HG02973 (cell line): ENCODE data around the gene EFCAB6.
"Not testable (repeated sequence)": the region's sequence is repeated elsewhere in the genome, so short reads cannot be mapped to it uniquely, and the experiment has no call there.

Source experiments
- ATAC-seq: cut with Tn5 transposase; IDR thresholded peaks from one replicate; pipeline ENCODE4 v1.9.1; 2021; ENCODE audit warnings: moderate library complexity; ENCODE audit not compliant: unreplicated experiment

EFCAB6 gene

DNA sequence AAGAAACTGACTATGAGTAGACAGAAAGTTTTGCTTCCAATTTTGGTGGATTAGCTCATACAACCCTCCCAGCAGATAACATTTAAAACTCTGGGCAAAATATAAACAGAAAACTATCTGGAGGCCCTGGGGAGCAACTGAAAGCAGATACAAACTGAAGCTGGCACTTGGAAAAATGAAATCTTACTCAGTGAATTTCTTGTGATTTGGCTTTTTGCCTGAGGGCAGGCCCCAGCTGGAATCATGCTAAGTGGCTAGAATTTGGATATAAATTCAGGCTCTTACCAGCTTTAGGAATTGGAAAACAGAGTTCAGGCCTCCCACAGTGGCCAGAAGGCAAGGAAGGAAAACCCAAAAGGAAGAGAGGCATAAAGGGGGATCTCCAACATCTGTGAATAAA, 85.8 kb downstream of the EFCAB6 start:
- ATAC-seq: no peak

DNA sequence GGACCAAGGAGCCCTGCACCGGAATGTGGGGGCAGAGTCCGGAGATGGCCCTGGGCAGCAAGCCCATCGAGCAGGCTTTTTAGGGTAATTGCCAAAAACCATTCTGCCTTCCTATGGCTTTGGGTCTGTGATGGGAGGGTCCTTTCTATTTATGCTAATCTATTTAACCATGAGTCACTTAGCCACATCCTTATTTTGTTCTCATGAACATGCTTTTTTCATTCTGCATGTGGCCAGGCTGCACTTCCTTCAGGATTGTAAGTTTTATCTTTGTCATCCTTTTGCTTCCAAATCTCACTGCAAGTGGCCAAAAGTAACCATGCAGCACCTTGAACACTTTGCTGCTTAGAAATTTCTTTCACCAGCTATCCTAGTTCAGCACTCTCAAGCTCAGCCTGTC, 88.3 kb downstream of the EFCAB6 start:
- ATAC-seq: no peak

DNA sequence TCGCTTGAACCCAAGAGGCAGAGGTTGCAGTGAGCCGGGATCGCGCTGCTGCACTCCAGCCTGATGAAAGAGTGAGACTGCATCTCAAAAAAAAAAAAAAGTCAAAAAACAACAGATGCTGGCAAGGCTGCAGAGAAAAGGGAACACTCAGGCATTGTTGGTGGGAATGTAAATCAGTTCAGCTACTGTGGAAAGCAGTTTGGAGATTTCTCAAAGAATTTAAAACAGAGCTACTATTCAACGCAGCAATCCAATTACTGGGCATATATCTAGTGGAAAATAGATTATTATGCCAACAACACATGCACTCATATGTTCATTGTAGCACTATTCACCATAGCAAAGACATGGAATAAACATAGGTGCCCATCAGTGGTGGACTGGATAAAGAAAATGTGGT, 89.7 kb downstream of the EFCAB6 start:
- ATAC-seq: no peak

DNA sequence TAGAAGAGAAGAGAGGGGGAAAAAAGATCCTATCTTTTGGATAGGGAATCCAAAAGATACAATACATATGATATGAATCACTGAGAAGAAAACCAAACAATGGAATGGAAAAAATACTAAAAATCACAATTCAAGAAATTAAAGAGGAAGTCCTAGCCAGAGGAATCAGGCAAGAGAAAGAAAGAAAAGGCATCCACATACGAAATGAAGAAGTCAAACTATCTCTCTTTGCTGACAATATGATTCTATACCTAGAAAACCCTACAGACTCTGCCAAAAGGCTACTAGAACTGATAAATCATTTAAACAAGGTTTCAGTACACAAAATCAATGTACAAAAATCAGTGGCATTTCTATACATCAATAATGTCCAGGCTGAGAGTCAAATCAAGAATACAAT, 91.4 kb downstream of the EFCAB6 start:
- no peak for ATAC-seq

DNA sequence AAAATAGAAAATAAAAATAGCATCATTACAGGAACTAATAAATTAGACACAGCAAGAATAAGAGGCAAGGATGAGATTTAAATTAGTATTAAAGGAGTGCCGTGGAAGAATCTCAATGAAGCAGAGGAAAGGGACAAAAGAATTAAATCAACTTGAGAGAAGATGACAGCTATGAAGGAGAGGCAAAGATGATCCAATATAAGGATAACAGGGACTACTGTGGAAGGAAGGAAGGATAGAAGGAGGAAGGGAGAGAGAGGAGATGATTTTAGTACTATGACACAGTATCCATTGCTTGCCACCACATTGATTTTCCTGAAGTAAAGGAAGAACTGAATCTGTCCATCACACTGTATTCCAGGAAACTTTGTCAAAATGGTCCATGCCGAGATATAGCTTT, 98.0 kb downstream of the EFCAB6 start:
- ATAC-seq: no peak

GRCh38 chr22:43711681-43712080, 100.4 kb downstream of the EFCAB6 start:
- ATAC-seq: no peak

DNA sequence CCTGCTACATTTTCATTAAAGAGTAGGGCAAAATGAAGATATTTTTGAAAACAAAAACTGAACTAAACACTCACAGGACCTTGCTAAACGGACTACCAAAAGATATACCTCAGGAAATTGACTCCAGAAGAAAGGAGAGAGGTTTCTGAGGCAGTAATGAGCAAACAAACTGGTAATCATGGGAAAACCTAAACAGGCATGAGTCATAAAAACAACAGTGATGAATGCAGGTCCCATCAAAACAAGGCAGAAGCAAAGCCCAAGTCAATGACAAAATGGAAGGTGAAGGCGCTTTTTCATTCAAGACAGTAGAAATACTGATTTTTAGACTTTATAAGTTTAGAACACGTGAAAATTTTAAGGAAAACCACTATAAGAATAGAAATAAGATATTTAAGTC, 104.5 kb downstream of the EFCAB6 start:
- no peak for ATAC-seq

DNA sequence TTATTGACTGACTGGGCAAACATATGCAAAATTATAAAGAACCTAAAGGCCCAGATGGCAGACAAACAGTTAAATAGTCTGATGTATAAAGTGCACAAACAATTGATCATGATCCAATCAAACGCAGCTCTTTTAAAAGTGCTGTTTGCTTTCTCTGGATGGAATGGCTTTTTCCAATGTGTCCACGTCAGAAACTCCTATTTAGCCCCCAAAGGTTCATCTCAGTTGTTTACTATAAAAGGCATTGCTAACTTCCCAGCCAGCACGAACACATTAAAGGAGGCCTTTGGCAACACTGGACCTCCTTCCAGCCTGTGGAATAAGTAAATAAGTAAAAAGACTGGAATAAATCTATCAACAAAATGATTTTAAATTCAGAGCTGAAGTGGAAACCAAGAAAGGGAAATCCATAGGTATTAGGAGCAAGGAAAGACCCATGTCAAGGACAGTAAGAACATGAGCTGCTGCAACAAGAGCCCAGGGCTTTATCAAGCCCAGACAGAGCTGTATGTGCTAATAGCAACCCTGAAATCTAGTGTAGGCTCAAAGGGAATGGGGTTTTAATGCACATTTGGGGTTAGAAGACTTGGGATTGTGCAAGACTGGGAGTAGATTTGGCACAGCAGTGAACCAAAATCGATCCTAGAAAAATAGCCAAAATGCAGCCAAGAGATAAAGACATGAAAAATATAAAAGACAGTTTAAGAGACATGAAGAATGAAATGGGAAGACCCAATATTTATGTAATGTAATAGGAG, 105.4 kb downstream of the EFCAB6 start:
- ATAC-seq: no peak

GRCh38 chr22:43706151-43706550, 106.0 kb downstream of the EFCAB6 start:
- no peak for ATAC-seq

DNA sequence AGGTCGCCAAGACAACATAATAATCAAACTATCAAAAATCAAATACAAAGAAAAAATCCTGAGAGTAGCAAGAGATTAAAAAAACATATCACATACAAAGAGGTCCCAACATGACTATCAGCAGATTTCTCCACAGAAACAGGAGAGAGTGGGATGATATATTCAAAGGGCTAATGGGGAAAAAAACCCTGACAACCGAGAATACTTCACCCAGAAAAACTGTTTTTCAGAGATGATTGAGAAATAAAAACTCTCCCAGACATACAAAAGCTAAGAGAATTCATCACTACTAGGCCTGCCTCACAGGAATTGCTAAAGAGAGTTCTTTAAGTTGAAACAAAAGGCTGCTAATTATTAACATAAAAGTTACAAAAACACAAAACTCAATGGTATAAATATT, 108.1 kb downstream of the EFCAB6 start:
- no peak for ATAC-seq

- ATAC-seq: no peak
Measured at GRCh38 chr22:43698403-43698802, 113.7 kb downstream of the EFCAB6 start.

DNA sequence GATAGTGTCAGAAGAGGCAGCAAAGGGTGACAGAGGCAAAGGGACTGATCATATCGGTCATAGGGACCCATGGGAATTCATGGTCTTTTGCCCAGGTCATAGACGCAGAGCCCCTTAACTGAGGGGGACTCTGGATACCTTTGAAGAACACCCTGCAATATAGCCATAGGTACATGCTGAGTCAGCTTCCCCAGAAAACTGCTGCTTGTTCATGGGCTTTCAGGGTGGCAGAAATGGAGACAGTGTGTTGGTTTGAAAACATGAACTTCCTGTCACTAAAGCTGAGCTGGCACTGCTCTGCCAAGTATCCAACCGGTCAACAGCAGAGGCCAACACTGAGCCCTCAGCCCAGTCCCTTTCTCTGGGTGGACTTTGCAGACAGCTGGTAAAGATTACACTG, 114.2 kb downstream of the EFCAB6 start:
- ATAC-seq: no peak

- ATAC-seq: no peak
Measured at GRCh38 chr22:43693249-43693648, 118.9 kb downstream of the EFCAB6 start.

- ATAC-seq: no peak
Measured at GRCh38 chr22:43689356-43689755, 122.7 kb downstream of the EFCAB6 start.

DNA sequence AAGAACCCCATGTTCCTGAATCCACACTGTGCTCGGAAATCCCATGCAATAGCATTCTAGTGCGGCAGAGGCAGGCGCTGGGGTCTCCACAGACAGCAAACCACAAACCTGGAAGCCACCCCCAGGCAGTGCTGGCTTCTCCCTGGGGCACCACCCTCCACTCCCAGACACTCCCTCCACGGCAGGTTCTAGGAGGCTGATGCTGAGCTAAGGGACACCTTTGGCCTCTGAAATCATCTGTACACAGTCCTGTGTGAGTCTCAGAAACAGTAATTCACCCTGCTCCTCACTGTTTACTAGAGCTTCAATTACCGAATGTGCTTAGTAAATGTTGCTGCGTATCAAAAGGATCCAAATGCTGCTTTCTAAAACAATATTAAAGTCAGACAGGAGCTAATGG, 129.3 kb downstream of the EFCAB6 start:
- ATAC-seq: no peak

- no peak for ATAC-seq
Measured at GRCh38 chr22:43681731-43682360, 130.3 kb downstream of the EFCAB6 start.

DNA sequence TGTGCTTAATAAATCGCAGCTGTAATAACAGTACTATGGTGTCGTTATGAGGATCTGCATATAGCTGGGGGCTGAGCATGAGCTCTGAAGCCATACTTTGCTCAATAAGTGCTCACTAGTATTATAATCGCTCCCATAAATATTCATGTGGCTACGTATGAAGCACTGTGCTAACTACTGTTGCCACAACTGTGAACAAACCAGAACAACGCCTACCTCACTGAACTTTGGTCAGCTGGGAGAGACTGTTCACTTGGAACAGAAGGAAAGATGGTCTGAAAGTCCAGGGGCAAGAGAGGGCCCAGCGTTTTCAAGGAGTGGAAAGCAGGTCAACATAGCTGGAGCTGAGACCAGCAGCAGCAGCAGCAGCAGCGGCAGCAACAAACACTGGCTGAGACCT, 141.6 kb downstream of the EFCAB6 start:
- ATAC-seq: no peak

- no peak for ATAC-seq
Measured at GRCh38 chr22:43669190-43669589, 142.9 kb downstream of the EFCAB6 start.

- no peak for ATAC-seq
Measured at GRCh38 chr22:43667656-43668055, 144.4 kb downstream of the EFCAB6 start.

GRCh38 chr22:43666457-43666856, 145.6 kb downstream of the EFCAB6 start:
- ATAC-seq: no peak

GRCh38 chr22:43658823-43659222, 153.3 kb downstream of the EFCAB6 start:
- no peak for ATAC-seq

GRCh38 chr22:43656581-43656980, 155.5 kb downstream of the EFCAB6 start:
- ATAC-seq: not testable (repeated sequence)

DNA sequence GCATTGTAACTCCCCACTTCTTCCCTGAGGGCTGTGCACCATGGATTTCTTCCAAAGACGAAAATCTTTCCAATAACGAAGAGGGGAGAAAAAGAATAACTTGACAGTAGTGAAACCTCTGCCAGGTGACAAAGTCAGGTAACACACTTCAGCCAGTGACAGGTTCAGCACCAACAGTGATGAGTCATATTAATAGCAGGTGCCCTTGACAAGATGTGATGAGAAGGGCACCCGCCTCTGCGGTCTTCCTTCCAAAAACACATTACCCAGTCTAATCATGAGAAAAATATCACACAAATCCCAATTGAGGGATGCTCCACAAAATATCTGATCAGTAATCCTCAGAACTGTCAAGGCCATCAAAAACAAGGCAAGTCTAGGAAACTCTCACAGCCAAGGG, 157.8 kb downstream of the EFCAB6 start:
- ATAC-seq: no peak
